Measurements from ENCODE around the gene PDAP1.
"Not testable (repeated sequence)": the region's sequence is repeated elsewhere in the genome, so short reads cannot be mapped to it uniquely, and the experiment has no call there.

Gene PDAP1

GRCh38 chr7:99395616-99396327, 12.6 kb downstream of the PDAP1 start:
- DNase-seq: no peak

- no peak for DNase-seq
These were observed 14.3 kb downstream of the PDAP1 start for GRCh38 chr7:99394188-99394502.

- DNase-seq: peak; percentile 83
These were observed 14.8 kb downstream of the PDAP1 start for GRCh38 chr7:99393355-99394187.

- DNase-seq: peak; percentile 90
These were observed 15.6 kb downstream of the PDAP1 start for GRCh38 chr7:99392659-99393354.

- DNase-seq: peak; percentile 9
These were observed 16.4 kb downstream of the PDAP1 start for GRCh38 chr7:99392046-99392445.

GRCh38 chr7:99390941-99391602, 17.3 kb downstream of the PDAP1 start:
- DNase-seq: no peak

- DNase-seq: no peak
These were observed 18.6 kb downstream of the PDAP1 start for GRCh38 chr7:99389772-99390171.

GRCh38 chr7:99387912-99388311, 20.5 kb downstream of the PDAP1 start:
- DNase-seq: no peak

GRCh38 chr7:99387239-99387635, 21.2 kb downstream of the PDAP1 start:
- not testable (repeated sequence) for DNase-seq

GRCh38 chr7:99386584-99387238, 21.7 kb downstream of the PDAP1 start:
- DNase-seq: no peak

GRCh38 chr7:99385564-99385963, 22.8 kb downstream of the PDAP1 start:
- DNase-seq: no peak

- no peak for DNase-seq
These were observed 23.9 kb downstream of the PDAP1 start for GRCh38 chr7:99384523-99384922.

- DNase-seq: no peak
These were observed 24.5 kb downstream of the PDAP1 start for GRCh38 chr7:99383791-99384370.

- no peak for DNase-seq
These were observed 25.2 kb downstream of the PDAP1 start for GRCh38 chr7:99383203-99383602.

- no peak for DNase-seq
These were observed 26.7 kb downstream of the PDAP1 start for GRCh38 chr7:99381664-99382075.

- DNase-seq: no peak
These were observed 27.4 kb downstream of the PDAP1 start for GRCh38 chr7:99380823-99381663.

- DNase-seq: no peak
These were observed 28.2 kb downstream of the PDAP1 start for GRCh38 chr7:99380032-99380822.

- DNase-seq: not testable (repeated sequence)
These were observed 28.7 kb downstream of the PDAP1 start for GRCh38 chr7:99379693-99380031.

- DNase-seq: no peak
These were observed 29.3 kb downstream of the PDAP1 start for GRCh38 chr7:99379043-99379577.

- peak; percentile 38 for DNase-seq
These were observed 33.2 kb downstream of the PDAP1 start for GRCh38 chr7:99375070-99375807.
